ENCODE results near the gene SHROOM1. TPM values are rescaled to one million over a fixed set of nuclear protein-coding genes. Genes with fewer than 3 reads are reported as not detected.

Gene SHROOM1
- total RNA-seq, 1 donor from 2014 or later = 263 TPM

DNA sequence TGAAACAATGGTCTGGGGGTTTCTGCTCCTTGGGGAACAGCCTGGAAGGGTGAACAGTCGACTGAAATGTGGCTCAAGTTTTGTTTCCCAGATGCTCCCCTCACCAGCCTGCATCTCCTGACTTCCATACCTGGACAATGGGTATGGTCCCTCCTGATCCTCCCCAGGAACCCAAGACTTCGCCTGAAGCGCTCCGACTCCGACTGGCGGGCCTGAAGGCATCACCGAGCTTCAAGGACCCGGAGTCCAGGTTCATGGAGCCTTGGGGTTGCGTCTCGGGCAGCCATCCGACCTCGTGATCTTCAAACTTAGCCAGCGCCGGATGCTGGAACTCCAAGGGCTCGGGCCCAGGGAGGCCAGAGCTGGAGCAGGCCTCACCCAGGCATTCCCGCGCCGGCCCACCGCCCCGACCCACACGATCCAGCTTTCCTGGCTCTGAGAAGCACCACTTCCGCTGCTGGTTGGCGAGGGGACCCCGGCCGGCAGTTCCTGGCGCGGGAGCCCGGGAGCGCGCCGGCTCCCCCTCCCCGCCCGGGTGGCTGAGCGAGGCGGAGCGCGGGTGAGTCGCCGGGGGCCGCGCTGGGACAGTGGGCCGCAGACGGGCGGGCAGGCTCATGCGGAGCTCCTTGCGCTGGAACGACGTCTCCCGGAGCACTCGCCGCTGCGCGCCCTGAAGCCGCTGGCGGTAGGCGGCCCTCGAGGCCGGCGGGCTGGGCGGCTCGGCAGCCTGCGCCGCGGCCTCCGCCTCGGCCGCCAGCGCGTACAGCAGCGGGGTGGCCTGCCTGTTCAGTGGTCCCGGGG lies 5.2 kb downstream of the SHROOM1 start:
- no peak for DNase-seq (ENCODE audit: low spot score)

DNA sequence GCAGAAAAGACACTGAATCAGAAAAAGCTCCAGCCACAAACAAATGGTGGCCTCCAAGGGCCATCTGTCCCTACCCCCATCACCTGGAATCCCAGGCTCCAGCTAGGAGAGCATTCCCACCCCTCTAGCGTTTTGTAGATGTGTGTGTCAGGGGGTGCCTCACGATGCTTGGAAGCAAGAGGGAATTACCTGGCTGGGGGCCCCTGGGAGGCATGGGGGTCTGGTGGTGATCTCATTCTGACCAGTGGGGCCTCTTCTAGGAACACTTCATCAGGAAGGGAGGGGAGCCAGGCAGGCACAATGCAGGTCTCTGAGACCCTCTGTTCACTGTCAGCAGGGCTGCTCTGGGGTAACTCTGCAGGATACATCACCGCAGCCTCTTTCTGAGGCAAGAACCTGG lies 6.0 kb downstream of the SHROOM1 start:
- DNase-seq (ENCODE audit: low spot score) = no peak

DNA sequence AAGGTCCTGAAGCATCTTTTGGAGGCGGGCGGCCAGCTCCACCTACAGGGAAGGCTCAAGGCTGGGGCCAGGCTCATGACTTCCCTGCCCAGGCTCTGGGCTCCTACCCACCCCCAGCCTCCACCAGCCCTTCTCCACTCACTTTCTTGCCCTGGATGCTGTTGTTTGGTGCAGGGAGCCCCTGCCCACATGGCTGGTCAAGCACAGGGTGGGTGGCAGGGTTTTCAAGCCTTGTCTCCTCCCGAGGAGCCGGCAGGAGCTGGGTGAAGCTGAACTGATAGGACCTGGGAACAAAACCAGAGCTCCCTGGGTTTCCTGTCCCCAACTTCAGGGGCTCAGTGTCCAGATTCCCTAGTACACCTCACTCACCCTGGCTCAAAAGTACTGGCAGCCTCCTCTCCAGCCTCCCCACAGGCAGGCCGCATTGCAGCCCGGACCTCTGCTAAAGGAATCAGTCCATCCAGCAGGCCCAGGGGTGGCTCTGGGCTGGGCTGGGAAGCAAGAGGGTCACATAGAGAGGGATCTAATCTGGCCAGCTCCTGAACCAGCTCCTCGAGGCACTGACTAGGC lies 6.9 kb downstream of the SHROOM1 start:
- DNase-seq (ENCODE audit: low spot score) = no peak

DNA sequence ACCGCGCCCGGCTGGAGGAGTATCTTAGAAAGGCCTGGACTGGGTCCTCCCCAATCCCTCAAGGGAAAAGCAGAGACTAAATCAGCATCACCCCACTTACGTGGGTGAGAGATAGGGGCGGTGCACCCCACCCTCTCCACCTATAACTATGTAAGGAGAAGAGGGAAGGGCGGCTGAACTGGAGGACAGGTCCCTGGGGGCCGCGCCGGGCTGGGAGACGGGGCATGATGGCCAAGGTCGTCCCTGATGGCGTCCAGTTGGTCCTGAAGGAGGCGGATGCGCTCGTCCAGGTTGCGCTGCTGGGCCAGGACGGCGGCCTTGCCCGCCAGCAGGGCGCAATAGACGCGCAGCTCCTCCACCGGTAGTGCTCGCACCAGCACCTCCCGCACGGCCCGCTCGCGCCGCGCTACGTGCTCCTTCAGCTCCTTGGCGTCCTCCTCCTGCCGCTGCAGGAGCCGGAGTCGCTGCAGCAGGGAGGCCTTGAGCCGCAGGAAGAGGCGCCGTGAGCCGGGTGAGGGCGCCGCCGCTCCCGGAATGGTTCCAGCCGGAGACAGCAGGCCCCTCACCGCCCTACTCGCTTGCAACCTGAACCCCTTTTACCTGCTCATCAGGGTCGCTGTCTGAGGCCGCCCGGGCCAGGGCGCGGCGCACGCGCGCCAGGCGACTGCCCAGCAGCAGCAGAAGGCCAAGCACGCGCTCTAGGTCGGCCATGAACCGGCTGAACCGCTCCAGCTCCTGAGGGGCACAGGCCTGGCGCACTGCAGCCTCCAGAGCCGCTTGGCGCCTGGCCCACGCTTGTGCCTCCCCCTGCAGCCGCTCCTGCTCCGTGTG lies 7.6 kb downstream of the SHROOM1 start:
- no peak for DNase-seq (ENCODE audit: low spot score)

DNA sequence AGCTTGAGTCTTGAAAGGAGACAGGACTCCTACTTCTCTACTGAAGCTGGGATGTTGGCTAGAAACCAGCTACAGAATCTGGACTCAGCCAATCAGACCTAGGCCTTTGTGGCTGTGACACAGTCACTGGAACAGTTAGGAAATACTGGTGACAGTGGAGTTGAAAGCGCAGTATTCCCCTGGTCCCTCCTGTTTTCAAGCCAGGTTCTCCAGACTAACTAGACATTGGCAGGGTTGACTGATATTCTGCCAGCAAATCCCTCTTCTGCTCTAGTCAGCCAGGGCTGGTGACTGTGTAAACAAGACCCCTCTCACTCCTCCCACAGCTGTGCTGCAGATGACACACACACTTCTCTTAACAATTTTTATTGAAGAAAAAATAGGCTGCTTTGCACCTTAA lies 8.7 kb downstream of the SHROOM1 start:
- no peak for DNase-seq (ENCODE audit: low spot score)

DNA sequence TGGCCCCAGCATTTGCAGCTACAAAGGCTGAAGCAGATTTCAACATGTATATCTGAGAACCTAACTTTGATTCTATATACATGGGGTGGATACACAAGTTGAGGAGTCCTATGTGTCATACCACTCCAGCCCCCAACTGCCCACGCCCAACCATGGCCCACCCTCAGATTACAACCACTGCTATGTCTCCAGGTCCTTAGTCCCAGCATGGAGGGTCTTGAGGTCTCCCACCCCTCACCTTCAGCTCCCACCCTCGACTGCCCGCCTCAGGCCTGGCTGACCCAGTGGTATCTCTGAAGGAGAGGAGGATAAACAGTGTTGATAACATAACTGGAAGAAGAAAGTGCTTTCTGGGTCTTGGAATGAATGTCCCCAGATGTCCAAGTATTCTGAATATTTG lies 9.1 kb downstream of the SHROOM1 start:
- no peak for DNase-seq (ENCODE audit: low spot score)

DNA sequence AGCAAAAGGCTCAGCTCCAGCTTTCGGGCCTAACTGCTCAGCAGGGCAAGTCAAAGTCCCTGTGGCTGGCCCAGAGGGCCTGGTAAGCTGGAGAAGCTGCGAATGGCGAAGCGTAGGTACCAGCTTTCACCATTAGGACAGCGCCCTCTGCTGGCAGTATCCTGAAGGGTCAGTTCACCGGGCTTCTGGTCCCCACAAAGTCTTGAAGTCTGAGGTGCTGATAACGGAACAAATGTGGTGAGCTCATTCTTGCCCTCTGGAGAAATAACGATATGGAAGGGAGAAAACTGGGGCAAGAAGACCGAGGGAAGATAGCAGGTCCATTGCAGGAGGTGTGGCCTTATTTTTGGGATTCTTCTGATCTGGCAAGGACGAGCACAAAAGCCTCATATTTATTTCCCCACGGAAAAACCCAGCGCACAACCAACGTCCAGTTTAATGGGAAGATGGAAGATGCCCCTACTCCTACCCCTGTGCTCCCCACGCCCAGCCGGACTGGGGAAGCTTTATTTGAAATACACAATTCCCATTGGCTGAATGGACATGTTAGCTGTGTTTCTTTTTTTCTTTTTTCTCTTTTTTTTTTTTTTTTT lies 10.2 kb downstream of the SHROOM1 start:
- DNase-seq (ENCODE audit: low spot score) = peak; percentile 94

DNA sequence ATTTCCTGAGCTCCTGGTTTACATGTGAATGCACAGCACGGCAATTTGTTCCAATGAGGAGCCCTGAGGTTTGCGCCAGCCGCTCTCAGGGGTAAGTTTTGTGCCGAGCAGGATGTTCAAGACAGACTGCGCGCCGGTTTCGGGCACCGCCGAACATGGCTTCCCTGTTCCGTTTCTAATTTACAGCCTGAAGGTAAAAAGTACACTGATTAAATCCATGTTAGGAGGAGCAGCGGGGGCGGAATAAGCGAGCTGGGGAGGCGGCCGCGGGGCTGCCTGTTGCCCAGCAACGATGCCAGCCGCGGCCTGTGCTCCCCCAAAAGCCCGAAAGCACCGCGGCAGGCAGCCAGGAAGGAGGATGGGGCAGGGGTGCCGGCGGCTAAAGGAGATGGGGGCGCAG lies 11.0 kb downstream of the SHROOM1 start:
- DNase-seq (ENCODE audit: low spot score) = no peak

DNA sequence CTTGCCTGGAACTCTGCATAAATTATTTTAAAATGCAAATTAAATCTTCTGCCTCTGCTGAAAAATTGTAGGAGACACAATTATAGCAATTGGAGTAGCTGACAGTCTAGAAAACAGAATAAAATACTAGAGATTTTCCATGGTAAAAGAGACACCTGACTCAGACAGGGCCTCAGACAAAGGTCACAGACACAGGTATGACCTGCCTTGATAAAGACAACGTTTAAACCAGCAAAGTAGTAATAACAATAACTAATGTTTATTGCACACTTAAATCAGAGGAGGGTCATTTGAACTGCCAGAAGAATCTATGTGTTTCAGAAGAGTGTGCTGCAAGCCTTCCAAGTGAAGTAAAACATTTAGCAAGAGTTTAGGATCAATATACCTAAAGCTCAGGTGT lies 13.4 kb downstream of the SHROOM1 start:
- DNase-seq (ENCODE audit: low spot score) = no peak

DNA sequence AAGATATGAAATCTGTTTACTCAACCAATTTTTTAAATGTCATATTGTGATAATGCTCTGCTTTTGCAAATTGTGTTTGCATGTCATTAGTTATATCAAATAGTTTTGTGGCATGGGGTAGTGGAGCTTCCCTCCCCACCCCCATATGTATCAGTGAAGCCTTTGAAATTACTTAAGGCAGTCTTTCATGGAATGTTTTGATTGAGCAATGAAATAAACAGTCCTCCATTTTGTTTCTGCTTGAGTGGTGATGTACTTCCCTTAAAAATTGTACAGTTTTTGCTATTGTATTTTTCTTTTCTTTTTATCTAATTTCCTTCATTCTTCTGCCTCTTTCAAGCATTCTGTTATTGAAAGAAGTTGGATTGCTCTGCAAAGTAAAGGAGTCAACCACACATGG lies 13.9 kb downstream of the SHROOM1 start:
- no peak for DNase-seq (ENCODE audit: low spot score)

DNA sequence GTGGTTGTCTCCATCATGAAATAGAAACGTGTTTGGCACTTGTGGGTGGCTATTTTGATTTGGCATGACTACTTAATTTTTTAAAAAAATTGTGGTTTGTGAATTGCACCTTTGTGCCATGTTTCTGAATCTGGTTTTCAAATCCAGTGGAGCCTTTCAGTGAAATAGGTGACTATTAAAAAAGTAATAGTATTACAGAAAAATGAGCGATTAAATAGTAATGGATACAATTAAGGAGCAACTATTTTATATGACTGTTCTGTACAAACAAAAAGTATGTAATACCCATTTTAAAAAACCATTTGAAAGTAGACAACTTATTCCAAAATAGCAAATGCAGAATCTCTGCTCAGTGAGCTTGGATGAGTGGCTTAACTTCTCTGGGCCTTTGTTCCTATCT lies 14.4 kb downstream of the SHROOM1 start:
- no peak for DNase-seq (ENCODE audit: low spot score)

DNA sequence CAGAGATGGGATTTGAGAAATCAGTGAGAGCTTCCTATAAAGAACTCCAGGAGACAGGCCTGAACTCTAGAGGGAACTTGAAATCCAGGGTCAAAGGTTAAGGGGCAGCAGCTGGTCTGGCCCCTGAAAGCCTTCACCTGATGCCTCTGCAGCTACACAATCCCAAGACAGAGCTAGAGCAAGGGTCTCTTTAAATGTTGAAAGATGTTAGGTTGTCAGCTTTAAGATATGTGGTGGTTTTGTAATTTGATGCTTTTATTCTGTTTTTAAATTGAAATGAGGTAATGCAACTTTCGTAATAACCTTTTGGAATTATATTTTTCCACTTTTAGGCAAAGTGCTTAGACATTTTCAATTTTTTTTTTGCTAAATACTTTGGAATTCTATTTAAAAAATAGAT lies 15.0 kb downstream of the SHROOM1 start:
- DNase-seq (ENCODE audit: low spot score) = no peak

DNA sequence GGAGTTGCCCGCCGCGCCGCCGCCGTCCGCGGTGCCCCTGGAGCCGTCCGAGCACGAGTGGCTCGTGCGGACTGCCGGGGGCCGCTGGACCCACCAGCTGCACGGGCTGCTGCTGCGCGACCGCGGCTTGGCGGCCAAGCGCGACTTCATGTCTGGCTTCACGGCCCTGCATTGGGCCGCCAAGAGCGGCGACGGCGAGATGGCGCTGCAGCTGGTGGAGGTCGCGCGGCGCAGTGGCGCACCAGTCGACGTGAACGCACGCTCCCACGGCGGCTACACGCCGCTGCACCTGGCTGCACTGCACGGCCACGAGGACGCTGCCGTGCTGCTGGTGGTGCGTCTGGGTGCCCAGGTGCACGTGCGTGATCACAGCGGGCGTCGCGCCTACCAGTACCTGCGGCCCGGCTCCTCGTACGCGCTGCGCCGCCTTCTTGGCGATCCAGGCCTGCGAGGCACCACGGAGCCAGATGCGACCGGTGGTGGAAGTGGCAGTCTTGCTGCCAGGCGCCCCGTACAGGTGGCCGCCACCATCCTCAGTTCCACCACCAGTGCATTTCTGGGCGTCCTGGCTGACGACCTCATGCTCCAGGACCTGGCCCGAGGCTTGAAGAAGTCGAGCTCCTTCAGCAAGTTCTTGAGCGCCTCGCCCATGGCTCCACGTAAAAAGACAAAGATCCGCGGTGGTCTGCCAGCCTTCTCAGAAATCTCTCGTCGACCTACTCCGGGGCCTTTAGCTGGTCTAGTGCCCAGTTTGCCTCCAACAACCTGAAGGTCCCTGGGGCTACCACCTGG lies 15.7 kb downstream of the SHROOM1 start:
- DNase-seq (ENCODE audit: low spot score) = no peak

DNA sequence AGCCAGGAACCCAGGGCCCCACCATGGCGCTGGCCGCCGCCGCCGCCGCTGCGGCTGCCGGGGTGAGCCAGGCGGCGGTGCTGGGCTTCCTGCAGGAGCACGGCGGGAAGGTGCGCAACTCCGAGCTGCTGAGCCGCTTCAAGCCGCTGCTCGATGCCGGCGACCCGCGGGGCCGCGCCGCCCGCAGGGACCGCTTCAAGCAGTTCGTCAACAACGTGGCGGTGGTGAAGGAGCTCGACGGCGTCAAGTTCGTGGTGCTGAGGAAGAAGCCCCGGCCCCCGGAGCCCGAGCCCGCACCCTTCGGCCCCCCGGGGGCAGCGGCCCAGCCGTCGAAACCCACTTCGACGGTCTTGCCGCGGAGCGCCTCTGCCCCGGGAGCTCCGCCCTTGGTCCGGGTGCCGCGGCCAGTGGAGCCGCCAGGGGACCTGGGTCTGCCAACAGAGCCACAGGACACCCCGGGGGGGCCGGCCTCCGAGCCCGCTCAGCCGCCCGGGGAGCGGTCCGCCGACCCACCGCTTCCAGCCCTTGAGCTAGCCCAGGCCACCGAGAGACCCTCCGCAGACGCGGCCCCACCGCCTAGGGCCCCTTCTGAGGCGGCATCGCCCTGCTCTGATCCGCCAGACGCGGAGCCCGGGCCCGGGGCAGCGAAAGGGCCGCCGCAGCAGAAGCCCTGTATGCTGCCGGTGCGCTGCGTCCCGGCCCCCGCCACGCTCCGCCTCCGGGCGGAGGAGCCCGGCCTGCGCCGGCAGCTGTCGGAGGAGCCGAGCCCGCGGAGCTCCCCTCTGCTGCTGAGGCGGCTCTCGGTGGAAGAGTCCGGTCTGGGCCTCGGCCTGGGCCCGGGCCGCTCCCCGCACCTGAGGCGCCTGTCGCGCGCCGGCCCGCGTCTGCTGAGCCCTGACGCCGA lies 16.6 kb downstream of the SHROOM1 start:
- no peak for DNase-seq (ENCODE audit: low spot score)

DNA sequence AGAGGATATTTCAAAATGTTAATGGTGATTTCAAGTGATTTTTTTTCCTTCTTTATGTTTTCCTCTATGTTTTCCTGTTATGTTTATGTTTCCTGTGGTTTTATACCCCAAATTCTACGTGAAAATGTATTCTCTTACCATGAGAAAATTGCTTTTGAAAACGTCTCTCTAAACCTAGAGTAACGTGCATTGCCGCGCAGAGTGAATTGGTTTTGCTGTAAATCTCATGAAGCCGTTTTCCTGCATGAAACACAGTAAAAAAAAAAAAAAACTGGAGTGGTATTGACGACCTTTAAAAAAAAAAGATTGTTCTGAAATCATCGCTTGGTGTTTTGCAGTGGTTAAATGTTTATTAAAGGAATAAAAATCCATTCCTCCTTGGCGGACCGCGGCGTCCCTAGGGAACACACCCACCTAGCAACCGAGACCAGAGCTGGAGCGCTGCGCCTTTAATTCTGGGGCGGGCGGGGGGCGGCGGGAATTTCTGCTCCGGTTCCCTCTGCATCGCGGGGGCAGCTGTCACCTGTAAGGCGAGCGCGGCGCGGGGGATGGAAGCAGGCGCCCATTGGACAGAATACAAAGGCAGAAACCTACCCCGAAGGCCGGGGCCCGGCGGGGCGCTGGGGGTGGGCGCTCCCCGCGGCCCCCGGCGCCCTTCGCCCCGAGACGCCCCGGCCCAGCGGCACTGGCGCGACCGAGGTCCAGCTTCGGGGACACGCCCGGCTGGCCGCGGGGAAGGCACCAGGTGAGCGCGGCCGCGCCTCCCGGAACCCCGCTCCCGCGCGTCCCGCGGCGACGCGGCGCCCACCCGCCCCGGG lies 17.5 kb downstream of the SHROOM1 start, which contains the start of gene SOWAHA:
SOWAHA (plus strand) TSS at position 522 of the 818 bp plus-strand sequence. CDS start 320 bp downstream, outside the sequence.
- DNase-seq (ENCODE audit: low spot score) = no peak

DNA sequence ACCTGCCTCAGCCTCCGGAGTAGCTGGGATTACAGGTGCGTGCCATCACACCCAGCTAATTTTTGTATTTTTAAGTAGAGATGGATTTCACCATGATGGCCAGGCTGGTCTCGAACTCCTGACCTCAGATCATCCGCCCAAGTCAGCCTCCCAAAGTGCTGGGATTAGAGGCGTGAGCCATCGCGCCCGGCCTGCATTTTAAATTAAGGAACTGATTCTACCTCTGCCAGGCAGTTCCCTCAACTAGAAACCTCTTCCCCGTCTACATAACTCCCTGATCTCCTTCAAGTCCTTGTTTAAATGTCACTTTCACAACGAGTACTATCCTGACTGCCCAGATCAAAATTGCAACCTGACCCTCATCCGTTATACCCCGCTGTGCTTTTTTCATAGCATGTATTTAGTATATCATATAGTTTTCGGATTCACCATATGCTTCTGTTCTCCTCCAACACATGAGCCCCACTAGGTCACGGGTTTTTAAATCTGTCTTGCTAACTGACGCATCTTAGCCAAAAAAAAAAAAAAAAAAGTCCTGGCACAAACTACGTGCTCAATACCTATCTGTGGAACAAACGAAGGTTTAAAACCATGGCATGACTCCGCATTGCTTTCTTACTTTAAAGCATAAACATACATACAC lies 18.2 kb downstream of the SHROOM1 start:
- no peak for DNase-seq (ENCODE audit: low spot score)

DNA sequence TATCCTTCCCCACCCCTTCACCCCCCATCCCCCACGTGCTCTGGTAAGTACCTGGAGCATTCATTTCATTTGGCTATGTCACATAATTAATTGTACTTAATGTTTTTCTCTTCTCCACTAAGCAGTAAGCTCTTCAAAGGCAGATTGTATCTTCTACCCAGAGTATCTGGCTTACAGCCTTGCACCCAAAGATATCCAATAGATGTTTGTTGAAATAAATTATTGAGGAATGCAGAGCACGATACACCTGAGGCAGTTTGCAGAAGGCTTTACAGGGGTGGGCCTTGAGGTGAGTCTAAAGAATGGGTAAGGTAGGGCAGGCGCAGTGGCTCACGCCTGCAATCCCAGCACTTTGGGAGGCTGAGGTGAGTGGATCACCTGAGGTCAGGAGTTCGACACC lies 19.8 kb downstream of the SHROOM1 start:
- DNase-seq (ENCODE audit: low spot score) = no peak

DNA sequence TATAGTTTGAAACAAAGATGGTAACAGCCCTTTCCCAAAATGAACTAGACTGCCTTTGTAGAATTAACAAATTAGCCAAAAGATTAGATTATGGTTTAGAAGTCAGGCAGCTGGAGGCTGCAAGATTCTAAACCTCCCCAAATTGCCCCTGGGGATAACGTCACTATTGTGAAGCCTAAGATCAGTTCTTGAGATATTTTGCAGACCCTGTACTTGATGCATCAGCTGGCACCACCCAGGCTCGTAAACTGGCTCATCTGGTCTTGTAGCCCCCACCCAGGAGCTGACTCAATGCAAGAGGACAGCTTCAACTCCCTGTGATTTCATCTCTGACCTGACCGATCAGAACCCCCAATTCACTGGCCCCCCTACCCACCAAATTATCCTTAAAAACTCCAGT lies 21.6 kb downstream of the SHROOM1 start:
- DNase-seq (ENCODE audit: low spot score) = no peak

DNA sequence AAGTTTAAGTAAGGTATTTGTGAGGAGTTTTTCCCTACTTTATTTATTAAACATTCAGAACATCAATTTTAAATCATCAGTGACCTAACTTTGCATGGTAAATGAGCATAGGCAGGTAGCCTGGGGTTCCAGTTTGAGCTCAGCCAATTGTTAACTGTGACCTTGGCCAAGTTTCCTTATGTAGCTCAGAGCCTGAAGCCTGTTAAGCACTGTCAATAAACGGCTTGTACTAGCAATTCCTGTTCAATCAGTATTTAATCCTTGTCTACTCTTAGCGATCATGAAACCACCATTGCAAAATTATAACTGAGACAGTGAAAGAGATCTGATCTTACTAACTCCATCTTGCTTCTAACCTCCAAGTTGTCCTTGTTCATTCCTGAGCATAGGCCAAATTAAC lies 22.0 kb downstream of the SHROOM1 start:
- DNase-seq (ENCODE audit: low spot score) = no peak
